Fibroblast of upper back skin (primary cell): ENCODE results near the gene DUSP28.

Experiments used
- DNase-seq: peaks from one replicate; pipeline ENCODE4 v3.0.0-alpha.2; 2013

Gene DUSP28

DNA sequence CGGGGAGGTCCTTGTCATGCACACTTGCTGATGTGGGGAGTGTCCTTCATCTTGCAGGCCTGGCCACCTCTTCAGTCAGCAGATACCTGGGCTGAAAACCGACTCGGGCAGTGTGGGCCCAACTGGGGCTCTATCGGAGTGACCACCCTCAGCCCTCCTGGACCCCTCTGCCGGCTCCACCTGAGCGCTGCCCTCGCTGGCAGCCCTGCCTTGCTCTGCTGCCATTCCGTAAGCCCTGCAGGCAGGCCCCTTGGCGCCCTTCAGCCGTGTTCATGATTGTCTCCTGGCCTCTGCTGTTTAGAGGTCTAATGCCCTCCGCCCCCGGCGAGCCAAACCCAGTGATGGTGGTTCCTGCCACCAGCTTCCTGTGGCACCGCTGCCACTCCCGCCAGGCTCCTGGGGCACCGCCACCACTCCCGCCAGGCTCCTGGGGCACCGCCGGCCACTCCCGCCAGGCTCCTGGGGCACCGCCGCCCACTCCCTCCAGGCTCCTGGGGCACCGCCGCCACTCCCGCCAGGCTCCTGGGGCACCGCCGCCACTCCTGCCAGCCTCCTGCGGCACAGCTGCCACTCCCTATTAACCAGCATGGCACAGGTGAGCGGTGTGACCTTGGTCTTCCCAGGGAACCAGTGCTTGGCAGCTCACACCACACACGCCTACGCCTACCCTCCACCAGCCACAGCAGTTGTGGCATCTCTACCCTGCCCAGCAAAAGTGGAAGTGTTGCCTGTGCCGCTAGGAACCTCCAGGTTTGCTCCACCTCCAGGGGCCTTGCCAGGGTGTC, 42.3 kb downstream of the DUSP28 start:
- no peak for DNase-seq

DNA sequence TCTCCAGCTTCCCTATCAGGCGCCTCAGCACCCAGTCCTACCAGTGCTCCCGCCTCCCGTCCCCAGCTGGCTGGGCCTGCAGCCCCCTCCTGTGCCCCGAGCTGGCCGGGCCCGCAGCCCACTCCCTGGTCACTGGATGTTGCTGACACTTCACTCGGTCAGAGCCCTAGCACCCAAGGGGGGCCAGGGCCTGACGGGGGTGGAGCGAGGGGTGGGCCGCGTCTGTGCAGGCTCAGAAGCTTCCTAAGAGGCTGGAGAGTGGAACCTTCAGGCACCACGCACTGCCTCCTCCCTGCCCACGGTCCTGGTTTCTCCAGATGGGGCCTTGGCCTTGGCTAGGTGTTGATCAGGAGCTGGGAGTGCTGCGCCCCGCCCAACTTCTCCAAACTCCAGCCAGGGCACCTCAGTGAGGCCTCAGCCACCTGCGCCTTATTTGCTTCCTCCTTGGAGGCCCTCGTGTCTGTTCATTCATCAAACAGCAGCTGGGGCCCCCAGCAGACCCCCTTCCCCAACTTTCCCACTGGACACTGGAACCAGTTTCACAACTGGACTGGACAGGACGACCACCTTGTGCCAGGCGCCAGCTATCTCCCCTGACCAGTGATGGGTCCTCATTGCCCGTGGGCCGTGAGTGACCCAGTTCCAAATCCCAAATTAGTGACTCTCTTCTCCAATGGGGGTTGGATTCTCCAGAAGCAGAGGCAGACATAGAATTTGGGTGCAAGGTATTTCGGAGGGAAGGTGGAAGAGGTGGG, 43.1 kb downstream of the DUSP28 start:
- DNase-seq: no peak

- no peak for DNase-seq
Observed at GRCh38 chr2:240603846-240604245, 43.7 kb downstream of the DUSP28 start.

DNA sequence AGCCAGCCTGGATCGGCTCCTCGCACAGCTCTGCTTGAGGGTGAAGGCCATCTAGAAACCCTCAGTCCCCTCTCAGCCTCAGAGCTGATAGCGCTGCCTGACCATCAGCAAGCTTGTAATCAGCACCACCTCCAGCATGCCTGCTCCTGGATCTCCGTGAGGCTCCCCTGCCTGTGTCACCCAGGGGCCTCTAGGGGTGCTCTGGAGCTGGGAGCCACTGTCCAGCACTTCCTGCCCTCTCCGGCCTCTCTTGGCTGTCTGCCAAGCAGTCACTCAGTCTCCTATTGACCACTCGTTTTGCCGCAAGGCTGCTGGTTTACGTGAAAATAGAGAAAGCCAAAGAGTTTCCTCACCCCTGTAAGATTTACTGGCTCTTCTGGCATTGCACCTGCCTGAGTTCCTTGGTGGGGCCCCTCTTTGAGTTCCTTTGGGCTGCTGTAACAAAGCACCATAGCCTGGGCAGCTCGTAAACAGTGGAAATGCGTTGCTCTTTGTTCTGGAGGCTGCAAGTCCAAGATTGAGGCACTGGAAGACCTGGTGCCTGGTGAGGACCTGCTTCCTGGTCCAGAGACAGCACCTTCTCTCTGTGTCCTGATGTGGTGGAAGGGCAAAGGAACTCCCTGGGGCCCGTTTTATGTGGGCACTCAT, 44.3 kb downstream of the DUSP28 start:
- no peak for DNase-seq

DNA sequence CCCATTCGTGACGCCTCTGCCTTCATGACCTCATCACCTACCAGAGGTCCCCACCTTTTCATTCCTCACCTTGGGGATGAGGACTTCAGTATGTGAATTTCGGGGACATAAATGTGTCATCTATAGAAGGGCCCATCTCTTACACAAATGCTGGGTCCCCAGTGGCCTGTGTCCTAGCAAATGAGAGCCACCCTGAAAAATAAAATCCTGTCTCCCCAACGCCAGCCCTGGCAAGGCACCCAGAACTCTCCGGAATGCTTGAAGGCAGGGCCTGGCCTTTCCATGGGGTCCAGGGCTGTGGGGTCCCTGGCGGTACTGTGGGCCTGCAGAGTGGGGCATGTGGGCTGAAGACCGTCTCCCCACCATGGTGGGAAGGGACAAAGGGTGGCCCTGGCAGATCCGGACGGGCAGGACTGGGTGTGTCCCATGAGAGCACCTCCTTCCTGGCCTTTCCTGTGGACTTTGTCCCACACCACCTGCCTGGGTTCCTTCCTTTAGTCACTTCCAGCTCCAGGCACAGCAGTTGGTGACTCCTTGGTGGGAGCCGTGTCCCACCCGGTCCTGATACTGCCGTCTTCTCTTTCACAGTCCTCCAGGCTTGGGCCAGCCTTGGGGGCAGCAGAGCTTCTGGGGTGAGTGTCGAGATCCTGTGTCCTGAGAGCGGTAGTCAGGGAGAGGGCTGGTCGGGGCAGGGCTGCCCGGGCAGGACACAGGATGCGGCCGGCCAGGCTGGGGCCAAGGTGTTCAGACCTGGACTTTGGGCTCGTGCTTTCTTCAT, 45.0 kb downstream of the DUSP28 start:
- DNase-seq: no peak

DNA sequence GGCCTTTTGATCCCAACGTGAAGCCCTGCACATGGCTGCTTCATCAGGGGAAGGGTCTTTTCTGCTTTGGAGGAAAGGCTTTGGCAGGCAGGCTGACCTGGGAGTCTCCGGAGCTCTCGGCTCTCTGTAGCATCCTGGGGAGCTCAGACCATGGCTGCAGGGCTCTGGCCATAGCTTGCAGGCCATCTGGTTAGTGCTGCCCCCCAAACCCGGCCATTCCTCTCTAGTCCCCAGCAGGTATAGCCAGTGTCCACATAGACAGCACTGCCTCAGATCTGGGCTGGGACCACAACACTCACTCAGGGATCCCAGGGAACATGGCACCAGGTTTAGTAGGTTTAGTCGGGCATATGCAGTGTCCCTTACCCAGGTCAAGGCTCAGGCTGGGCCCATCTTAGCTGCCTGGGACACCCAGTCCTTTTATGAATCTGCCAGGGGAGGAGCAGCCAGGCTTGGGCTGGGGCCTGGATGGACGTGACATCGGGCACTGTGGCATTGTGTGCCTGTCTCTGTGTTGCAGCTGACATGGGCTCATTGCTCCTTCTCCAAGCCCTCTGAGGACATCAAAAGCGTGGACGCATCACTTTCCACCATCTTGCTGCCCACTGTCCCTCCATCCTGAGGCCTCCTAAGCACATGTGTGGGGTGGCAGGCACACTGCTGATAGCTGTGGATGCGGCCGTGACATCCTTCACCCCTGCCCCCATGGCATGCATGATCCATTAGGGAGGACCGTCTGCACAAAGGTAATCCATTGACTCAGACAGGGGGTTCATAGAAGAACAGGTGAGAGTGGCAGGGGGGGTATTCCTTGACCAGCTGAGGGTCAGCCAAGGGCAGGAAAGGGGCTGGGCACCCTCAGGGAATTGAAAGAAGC, 45.9 kb downstream of the DUSP28 start:
- DNase-seq: no peak

DNA sequence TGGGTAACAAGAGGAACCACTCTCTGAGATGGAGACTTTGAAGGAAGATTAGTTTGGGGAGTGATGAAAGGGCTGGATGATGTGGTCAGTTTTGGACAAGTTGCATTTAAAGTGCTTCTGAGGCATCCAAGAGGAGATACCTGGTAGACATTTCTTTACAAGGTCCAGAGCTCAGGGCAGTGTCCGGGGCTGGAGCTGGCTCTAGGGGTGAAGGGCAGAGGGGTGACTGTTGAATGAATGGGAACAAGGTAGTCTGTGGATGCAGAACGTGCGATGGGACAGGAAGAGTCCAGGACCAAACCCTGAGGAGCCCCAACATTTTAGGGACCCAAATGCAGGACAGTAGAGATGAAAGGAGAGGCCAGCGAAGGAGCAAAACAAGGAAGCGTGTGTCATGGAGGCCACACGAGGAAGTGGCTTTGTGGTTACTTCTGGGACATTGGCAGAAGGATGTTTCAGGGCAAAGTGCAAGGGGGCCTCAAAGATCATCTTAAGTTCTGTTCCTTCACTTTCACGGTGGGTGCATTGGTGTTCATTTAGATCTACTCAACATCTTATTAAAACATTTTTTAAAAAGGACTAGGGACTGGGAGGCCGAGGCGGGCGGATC, 51.5 kb downstream of the DUSP28 start:
- no peak for DNase-seq
